Neural cell (in vitro differentiated cells): ENCODE data around the gene TRABD2B.

ENCODE experiments used
- EZH2 ChIP-seq: fragments of 200-600, 300-800 bp; shearing (Covaris generic), sonication (generic); IDR thresholded peaks from 2 replicates; pipeline ENCODE4 v1.6.1; 2014; ENCODE audit warnings: antibody characterized with exemption, low read length, borderline replicate concordance, mild to moderate bottlenecking; ENCODE audit not compliant: insufficient read depth, poor library complexity, severe bottlenecking
- POLR2AphosphoS5 ChIP-seq: IDR thresholded peaks from 2 replicates; pipeline ENCODE4 v1.6.1; 2012
- TAF1 ChIP-seq: IDR thresholded peaks from 2 replicates; pipeline ENCODE4 v1.6.1; 2012; ENCODE audit warnings: low read depth
- TF ChIP-seq, protein P1 (sequence below): fragments of 450-650 bp; IDR thresholded peaks from 2 replicates; pipeline ENCODE4 v1.5.1; 2014; ENCODE audit warnings: antibody characterized with exemption, mild to moderate bottlenecking, moderate library complexity; ENCODE audit not compliant: poor library complexity, severe bottlenecking
- TF ChIP-seq, protein P2 (sequence below): IDR thresholded peaks from 2 replicates; pipeline ENCODE4 v1.6.1; 2012; ENCODE audit warnings: borderline replicate concordance

DNA sequence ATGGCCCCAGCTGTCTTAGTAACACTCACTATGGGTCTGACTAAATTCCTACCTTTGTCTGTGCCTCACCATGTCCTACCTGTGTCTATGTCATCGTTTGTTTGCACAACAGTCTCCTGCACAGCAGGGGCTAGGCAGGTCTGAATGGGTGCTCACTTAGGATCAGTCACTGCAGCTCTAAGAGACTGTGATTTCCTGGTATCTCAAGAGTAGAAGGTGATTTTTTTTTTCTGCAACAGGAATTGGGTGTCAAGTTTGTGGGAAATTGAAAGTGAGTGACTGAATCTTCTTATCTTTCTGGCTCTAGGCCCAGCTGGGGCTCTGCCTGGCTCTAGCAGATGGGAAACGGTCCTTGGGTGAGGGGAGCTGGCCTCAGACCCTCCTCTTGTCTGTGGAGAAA lies 46.4 kb upstream of the TRABD2B start:
- TF ChIP-seq, protein P1, sequence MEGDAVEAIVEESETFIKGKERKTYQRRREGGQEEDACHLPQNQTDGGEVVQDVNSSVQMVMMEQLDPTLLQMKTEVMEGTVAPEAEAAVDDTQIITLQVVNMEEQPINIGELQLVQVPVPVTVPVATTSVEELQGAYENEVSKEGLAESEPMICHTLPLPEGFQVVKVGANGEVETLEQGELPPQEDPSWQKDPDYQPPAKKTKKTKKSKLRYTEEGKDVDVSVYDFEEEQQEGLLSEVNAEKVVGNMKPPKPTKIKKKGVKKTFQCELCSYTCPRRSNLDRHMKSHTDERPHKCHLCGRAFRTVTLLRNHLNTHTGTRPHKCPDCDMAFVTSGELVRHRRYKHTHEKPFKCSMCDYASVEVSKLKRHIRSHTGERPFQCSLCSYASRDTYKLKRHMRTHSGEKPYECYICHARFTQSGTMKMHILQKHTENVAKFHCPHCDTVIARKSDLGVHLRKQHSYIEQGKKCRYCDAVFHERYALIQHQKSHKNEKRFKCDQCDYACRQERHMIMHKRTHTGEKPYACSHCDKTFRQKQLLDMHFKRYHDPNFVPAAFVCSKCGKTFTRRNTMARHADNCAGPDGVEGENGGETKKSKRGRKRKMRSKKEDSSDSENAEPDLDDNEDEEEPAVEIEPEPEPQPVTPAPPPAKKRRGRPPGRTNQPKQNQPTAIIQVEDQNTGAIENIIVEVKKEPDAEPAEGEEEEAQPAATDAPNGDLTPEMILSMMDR: no peak
- TF ChIP-seq EZH2: no peak
- TF ChIP-seq POLR2AphosphoS5: no peak
- TF ChIP-seq, protein P2, sequence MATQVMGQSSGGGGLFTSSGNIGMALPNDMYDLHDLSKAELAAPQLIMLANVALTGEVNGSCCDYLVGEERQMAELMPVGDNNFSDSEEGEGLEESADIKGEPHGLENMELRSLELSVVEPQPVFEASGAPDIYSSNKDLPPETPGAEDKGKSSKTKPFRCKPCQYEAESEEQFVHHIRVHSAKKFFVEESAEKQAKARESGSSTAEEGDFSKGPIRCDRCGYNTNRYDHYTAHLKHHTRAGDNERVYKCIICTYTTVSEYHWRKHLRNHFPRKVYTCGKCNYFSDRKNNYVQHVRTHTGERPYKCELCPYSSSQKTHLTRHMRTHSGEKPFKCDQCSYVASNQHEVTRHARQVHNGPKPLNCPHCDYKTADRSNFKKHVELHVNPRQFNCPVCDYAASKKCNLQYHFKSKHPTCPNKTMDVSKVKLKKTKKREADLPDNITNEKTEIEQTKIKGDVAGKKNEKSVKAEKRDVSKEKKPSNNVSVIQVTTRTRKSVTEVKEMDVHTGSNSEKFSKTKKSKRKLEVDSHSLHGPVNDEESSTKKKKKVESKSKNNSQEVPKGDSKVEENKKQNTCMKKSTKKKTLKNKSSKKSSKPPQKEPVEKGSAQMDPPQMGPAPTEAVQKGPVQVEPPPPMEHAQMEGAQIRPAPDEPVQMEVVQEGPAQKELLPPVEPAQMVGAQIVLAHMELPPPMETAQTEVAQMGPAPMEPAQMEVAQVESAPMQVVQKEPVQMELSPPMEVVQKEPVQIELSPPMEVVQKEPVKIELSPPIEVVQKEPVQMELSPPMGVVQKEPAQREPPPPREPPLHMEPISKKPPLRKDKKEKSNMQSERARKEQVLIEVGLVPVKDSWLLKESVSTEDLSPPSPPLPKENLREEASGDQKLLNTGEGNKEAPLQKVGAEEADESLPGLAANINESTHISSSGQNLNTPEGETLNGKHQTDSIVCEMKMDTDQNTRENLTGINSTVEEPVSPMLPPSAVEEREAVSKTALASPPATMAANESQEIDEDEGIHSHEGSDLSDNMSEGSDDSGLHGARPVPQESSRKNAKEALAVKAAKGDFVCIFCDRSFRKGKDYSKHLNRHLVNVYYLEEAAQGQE: no peak
- no peak for TF ChIP-seq TAF1
